Astrocyte (in vitro differentiated cells and primary cell): Measurements from ENCODE around the gene SSBP2. TPM values are rescaled to one million over a fixed set of nuclear protein-coding genes. Genes with fewer than 3 reads are reported as not detected.
"Not testable (repeated sequence)": the region's sequence is repeated elsewhere in the genome, so short reads cannot be mapped to it uniquely, and the experiment has no call there.

Experiments
- DNase-seq: peaks from one replicate; pipeline ENCODE4 v3.0.0-alpha.2; 2010; ENCODE audit warnings: low read depth
- FAIRE-seq: peaks from 2 replicates; lab custom pipeline; 2011; peaks lifted over from hg19 to GRCh38; lab: Jason Lieb, UNC
- H2AFZ ChIP-seq: 2 replicates; pipeline ENCODE4 v1.6.0; 2012; ENCODE audit warnings: low read depth, low read length, inconsistent platforms
- H3K27ac ChIP-seq: 2 replicates; pipeline ENCODE4 v1.5.1; 2011; ENCODE audit warnings: low read depth, low read length, inconsistent platforms
- H3K27me3 ChIP-seq: 2 replicates; pipeline ENCODE4 v1.6.0; 2011; ENCODE audit warnings: low read length, inconsistent platforms; ENCODE audit not compliant: insufficient read depth
- H3K36me3 ChIP-seq: 2 replicates; pipeline ENCODE4 v1.5.1; 2011; ENCODE audit warnings: low read length, inconsistent platforms; ENCODE audit not compliant: insufficient read depth
- H3K4me1 ChIP-seq: 2 replicates; pipeline ENCODE4 v1.5.1; 2011; ENCODE audit warnings: low read length, inconsistent platforms; ENCODE audit not compliant: insufficient read depth
- H3K4me2 ChIP-seq: 2 replicates; pipeline ENCODE4 v1.6.0; 2012; ENCODE audit warnings: low read length, inconsistent platforms
- H3K4me3 ChIP-seq: 2 replicates; pipeline ENCODE4 v1.5.1; 2011; ENCODE audit warnings: low read depth, mild to moderate bottlenecking, low read length, inconsistent platforms; ENCODE audit not compliant: insufficient read depth
- H3K79me2 ChIP-seq: 2 replicates; pipeline ENCODE4 v1.6.0; 2012; ENCODE audit warnings: mild to moderate bottlenecking, low read length, inconsistent platforms; ENCODE audit not compliant: insufficient read depth
- H3K9ac ChIP-seq: 2 replicates; pipeline ENCODE4 v1.6.0; 2012; ENCODE audit warnings: mild to moderate bottlenecking, low read length, inconsistent platforms
- H3K9me3 ChIP-seq: 2 replicates; pipeline ENCODE4 v1.5.1; 2012; ENCODE audit warnings: low read depth, mild to moderate bottlenecking, low read length, inconsistent platforms; ENCODE audit not compliant: insufficient read depth
- H4K20me1 ChIP-seq: 2 replicates; pipeline ENCODE4 v1.6.0; 2012; ENCODE audit warnings: low read length, inconsistent platforms; ENCODE audit not compliant: insufficient read depth
- H3K27ac Mint-ChIP-seq: one replicate; pipeline ENCODE4 v1.8.0; 2021; ENCODE audit warnings: mild to moderate bottlenecking, mixed read lengths; ENCODE audit not compliant: unreplicated experiment
- H3K27me3 Mint-ChIP-seq: one replicate; pipeline ENCODE4 v1.8.0; 2021; ENCODE audit warnings: low read depth, mixed read lengths; ENCODE audit not compliant: unreplicated experiment
- H3K36me3 Mint-ChIP-seq: one replicate; pipeline ENCODE4 v1.8.0; 2021; ENCODE audit warnings: low read depth, mixed read lengths; ENCODE audit not compliant: unreplicated experiment
- H3K4me1 Mint-ChIP-seq: one replicate; pipeline ENCODE4 v1.8.0; 2021; ENCODE audit warnings: low read depth, mixed read lengths; ENCODE audit not compliant: unreplicated experiment
- H3K4me3 Mint-ChIP-seq: one replicate; pipeline ENCODE4 v1.8.0; 2021; ENCODE audit warnings: mild to moderate bottlenecking, moderate library complexity, mixed read lengths; ENCODE audit not compliant: unreplicated experiment
- H3K9me3 Mint-ChIP-seq: one replicate; pipeline ENCODE4 v1.8.0; 2021; ENCODE audit warnings: mild to moderate bottlenecking, mixed read lengths; ENCODE audit not compliant: unreplicated experiment
- CTCF ChIP-seq: IDR thresholded peaks from 2 replicates; pipeline ENCODE4 v1.5.1; 2011; ENCODE audit warnings: low read depth, mild to moderate bottlenecking, inconsistent platforms, low read length, moderate library complexity; ENCODE audit not compliant: insufficient read depth
- EZH2 ChIP-seq: IDR thresholded peaks from 2 replicates; pipeline ENCODE4 v1.6.1; 2012; ENCODE audit warnings: mild to moderate bottlenecking, low read length, inconsistent platforms; ENCODE audit not compliant: insufficient read depth
- total RNA-seq: library from RNA; stranded (reverse); gene quantifications from 2 replicates; pipeline ENCODE4 v1.2.1, GENCODE V29; 2021

The SSBP2 gene
- total RNA-seq, 1 donor from 2014 or later = 59.8 TPM

- Mint-ChIP-seq H3K27me3 (no peaks in the 10 kb centered on the region), H3K4me3 (no peak overlapping the region), H3K36me3 (peaks cover 11% of the 10 kb centered on the region), H3K27ac (no peak overlapping the region), H3K9me3 (peaks cover 4% of the 10 kb centered on the region), H3K4me1 (peaks cover 5% of the 10 kb centered on the region)
- no peaks in the 10 kb centered on the region for H3K4me1 ChIP-seq
- no peaks in the 10 kb centered on the region for H3K9me3 ChIP-seq
- H3K27ac ChIP-seq = no peak overlapping the region
- FAIRE-seq (no peak), DNase-seq (no peak)
- no peak overlapping the region for H2AFZ ChIP-seq
- no peak overlapping the region for H3K9ac ChIP-seq
- H3K27me3 ChIP-seq = no peaks in the 10 kb centered on the region
- H3K4me3 ChIP-seq = no peak overlapping the region
- no peaks in the 10 kb centered on the region for H3K36me3 ChIP-seq
- no peak for TF ChIP-seq CTCF
- no peak for TF ChIP-seq EZH2
- no peaks in the 10 kb centered on the region for H4K20me1 ChIP-seq
- H3K4me2 ChIP-seq = no peak overlapping the region
- no peaks in the 10 kb centered on the region for H3K79me2 ChIP-seq
These were observed 245.2 kb downstream of the SSBP2 start for GRCh38 chr5:81505672-81506071.

GRCh38 chr5:81503602-81504001 lies 247.3 kb downstream of the SSBP2 start:
- H3K4me1 Mint-ChIP-seq, H3K27ac ChIP-seq, H3K27me3 Mint-ChIP-seq, H3K27me3 ChIP-seq, H3K4me3 ChIP-seq, H3K9me3 Mint-ChIP-seq, DNase-seq, H3K9me3 ChIP-seq, FAIRE-seq, H3K79me2 ChIP-seq, H3K4me3 Mint-ChIP-seq, H3K36me3 ChIP-seq, H4K20me1 ChIP-seq, H3K4me1 ChIP-seq, H3K4me2 ChIP-seq, H3K9ac ChIP-seq, H3K27ac Mint-ChIP-seq, H2AFZ ChIP-seq: not testable (repeated sequence)
- H3K36me3 Mint-ChIP-seq = peaks cover 11% of the 10 kb centered on the region

- H3K4me3 ChIP-seq = no peak overlapping the region
- DNase-seq (no peak), FAIRE-seq (no peak)
- no peak overlapping the region for H3K4me2 ChIP-seq
- Mint-ChIP-seq H3K4me1 (no peaks in the 10 kb centered on the region), H3K9me3 (no peaks in the 10 kb centered on the region), H3K27ac (no peak overlapping the region), H3K36me3 (no peaks in the 10 kb centered on the region), H3K27me3 (no peaks in the 10 kb centered on the region), H3K4me3 (no peak overlapping the region)
- no peak overlapping the region for H3K9ac ChIP-seq
- H3K4me1 ChIP-seq = no peaks in the 10 kb centered on the region
- no peak overlapping the region for H3K27ac ChIP-seq
- H2AFZ ChIP-seq = no peak overlapping the region
- no peaks in the 10 kb centered on the region for H3K36me3 ChIP-seq
- no peaks in the 10 kb centered on the region for H3K27me3 ChIP-seq
- H4K20me1 ChIP-seq = no peaks in the 10 kb centered on the region
- TF ChIP-seq CTCF = no peak
- TF ChIP-seq EZH2 = no peak
- H3K9me3 ChIP-seq = no peaks in the 10 kb centered on the region
- H3K79me2 ChIP-seq = no peaks in the 10 kb centered on the region
These were observed 255.6 kb downstream of the SSBP2 start for GRCh38 chr5:81495286-81495685.
